Mesenchymal stem cell (in vitro differentiated cells and primary cell): ENCODE data around the gene TEKT5.
"Not testable (repeated sequence)": the region's sequence is repeated elsewhere in the genome, so short reads cannot be mapped to it uniquely, and the experiment has no call there.

Experiments
- DNase-seq: peaks from one replicate; pipeline ENCODE4 v3.0.0-alpha.2; 2013
- H2AFZ ChIP-seq: one replicate; pipeline ENCODE4 v1.6.1; 2013; ENCODE audit warnings: low read depth, mild to moderate bottlenecking, control low read depth, inconsistent platforms, low read length, moderate library complexity
- H2AK5ac ChIP-seq: 2 replicates; pipeline ENCODE4 v1.6.1; 2013; ENCODE audit warnings: low read length, moderate library complexity, mild to moderate bottlenecking, inconsistent platforms; ENCODE audit not compliant: severe bottlenecking
- H2BK120ac ChIP-seq: one replicate; pipeline ENCODE4 v1.6.1; 2013; ENCODE audit warnings: low read depth, mild to moderate bottlenecking, inconsistent platforms, low read length, moderate library complexity
- H2BK12ac ChIP-seq, 2 experiments: one replicate each; pipeline ENCODE4 v1.6.1; 2013; ENCODE audit warnings: inconsistent platforms in 2 of 2, low read length in 2 of 2, mild to moderate bottlenecking in 2 of 2, moderate library complexity in 2 of 2, control low read depth in 1 of 2
- H2BK15ac ChIP-seq: one replicate; pipeline ENCODE4 v1.6.1; 2013; ENCODE audit warnings: mild to moderate bottlenecking, low read depth, inconsistent platforms; ENCODE audit not compliant: poor library complexity, severe bottlenecking
- H2BK5ac ChIP-seq: 2 replicates; pipeline ENCODE4 v1.6.1; 2013; ENCODE audit warnings: low read depth, mild to moderate bottlenecking, low read length, control low read depth, inconsistent platforms; ENCODE audit not compliant: poor library complexity, severe bottlenecking
- H3K14ac ChIP-seq, 2 experiments: one replicate each; pipeline ENCODE4 v1.6.1; 2013; ENCODE audit warnings: inconsistent platforms in 2 of 2, low read length in 2 of 2, control low read depth in 1 of 2, mild to moderate bottlenecking in 1 of 2, moderate library complexity in 1 of 2
- H3K18ac ChIP-seq, 2 experiments: one replicate each; pipeline ENCODE4 v1.6.1; 2013; ENCODE audit warnings: inconsistent platforms in 2 of 2, low read length in 2 of 2, control low read depth in 1 of 2, low read depth in 1 of 2, mild to moderate bottlenecking in 1 of 2
- H3K23ac ChIP-seq, 2 experiments: one replicate each; pipeline ENCODE4 v1.6.1; 2013; ENCODE audit warnings: inconsistent platforms in 2 of 2, low read length in 2 of 2, mild to moderate bottlenecking in 2 of 2, moderate library complexity in 2 of 2, control low read depth in 1 of 2
- H3K27ac ChIP-seq: 2 replicates; pipeline ENCODE4 v1.5.1; 2013; ENCODE audit warnings: mild to moderate bottlenecking, moderate library complexity, low read length, control low read depth, inconsistent platforms; ENCODE audit not compliant: poor library complexity, severe bottlenecking
- H3K27me3 ChIP-seq, 2 experiments: 2 replicates each; pipeline versions ENCODE4 v1.6.1 to v1.7.0; 2013; ENCODE audit warnings: low read length in 2 of 2, mild to moderate bottlenecking in 2 of 2, moderate library complexity in 2 of 2, control low read depth in 1 of 2, inconsistent platforms in 1 of 2; ENCODE audit not compliant: control insufficient read depth in 1 of 2, insufficient read depth in 1 of 2
- H3K36me3 ChIP-seq, 2 experiments: 2 replicates each; pipeline versions ENCODE4 v1.6.1 to v1.7.0; 2013; ENCODE audit warnings: low read length in 2 of 2, control low read depth in 1 of 2, inconsistent platforms in 1 of 2, low read depth in 1 of 2, mild to moderate bottlenecking in 1 of 2; ENCODE audit not compliant: insufficient read depth in 2 of 2, control insufficient read depth in 1 of 2
- H3K4ac ChIP-seq, 2 experiments: one replicate each; pipeline ENCODE4 v1.6.1; 2013; ENCODE audit warnings: inconsistent platforms in 2 of 2, low read length in 2 of 2, mild to moderate bottlenecking in 2 of 2, moderate library complexity in 2 of 2, control low read depth in 1 of 2, low read depth in 1 of 2
- H3K4me1 ChIP-seq: 2 replicates; pipeline ENCODE4 v1.6.1; 2013; ENCODE audit warnings: low read depth, low read length, control low read depth; ENCODE audit not compliant: control insufficient read depth, insufficient read depth
- H3K4me2 ChIP-seq: 2 replicates; pipeline ENCODE4 v1.6.1; 2013; ENCODE audit warnings: low read length, mild to moderate bottlenecking, inconsistent platforms; ENCODE audit not compliant: poor library complexity, severe bottlenecking
- H3K4me3 ChIP-seq, 2 experiments: 2 replicates each; pipeline versions ENCODE4 v1.5.1 to v1.7.0; 2013; ENCODE audit warnings: low read length in 2 of 2, mild to moderate bottlenecking in 2 of 2, control low read depth in 1 of 2, low read depth in 1 of 2; ENCODE audit not compliant: insufficient read depth in 1 of 2
- H3K79me1 ChIP-seq: replicated peaks from 2 replicates; pipeline ENCODE4 v1.6.1; 2013; ENCODE audit warnings: mild to moderate bottlenecking, control low read depth, low read length, inconsistent platforms; ENCODE audit not compliant: poor library complexity, severe bottlenecking
- H3K9ac ChIP-seq: 2 replicates; pipeline ENCODE4 v1.7.0; 2013; ENCODE audit warnings: mild to moderate bottlenecking, low read length, moderate library complexity
- H3K9me3 ChIP-seq: 2 replicates; pipeline ENCODE4 v1.7.0; 2013; ENCODE audit warnings: mild to moderate bottlenecking, low read length; ENCODE audit not compliant: control insufficient read depth
- H4K8ac ChIP-seq: one replicate; pipeline ENCODE4 v1.6.1; 2013; ENCODE audit warnings: inconsistent platforms, mild to moderate bottlenecking, low read length, moderate library complexity
- H4K91ac ChIP-seq: one replicate; pipeline ENCODE4 v1.6.1; 2013; ENCODE audit warnings: mild to moderate bottlenecking, low read length, inconsistent platforms
- WGBS: methylation state at CpG from one replicate; pipeline ENCODE4 v1.1.7; 2013; ENCODE audit warnings: mixed read lengths; 5-methylcytosine and 5-hydroxymethylcytosine counted together

The TEKT5 gene

GRCh38 chr16:10622036-10622921 lies 72.5 kb downstream of the TEKT5 start:
- Histone ChIP-seq H4K91ac (no peak overlapping the region), H2AFZ (no peak overlapping the region), H2BK120ac (no peak overlapping the region), H3K14ac (no peak overlapping the region), H3K36me3 (no peaks in the 10 kb centered on the region), H2BK5ac (no peak overlapping the region), H3K4me1 (peaks cover 1% of the 10 kb centered on the region), H3K9ac (no peak overlapping the region), H3K27ac (no peak overlapping the region), H3K4me2 (no peak overlapping the region), H3K23ac (no peak overlapping the region), H3K27me3 (peaks cover 14 to 30% of the 10 kb centered on the region in 2 experiments), H3K18ac (no peak overlapping the region), H4K8ac (no peak overlapping the region), H3K9me3 (no peaks in the 10 kb centered on the region), H3K4me3 (no peak overlapping the region), H2AK5ac (no peak overlapping the region), H3K4ac (no peak overlapping the region), H2BK12ac (no peak overlapping the region), H2BK15ac (no peak overlapping the region), H3K79me1 (no peaks in the 10 kb centered on the region)
- no peak for DNase-seq
- 35% methylated on average over 19 of the region's 19 CpGs for WGBS

- not testable (repeated sequence) for H3K79me1 ChIP-seq, H2BK5ac ChIP-seq, H3K23ac ChIP-seq, H4K91ac ChIP-seq, H2AFZ ChIP-seq, H3K4me1 ChIP-seq, H2AK5ac ChIP-seq, H3K4me3 ChIP-seq, H3K9ac ChIP-seq, H3K36me3 ChIP-seq, H3K4me2 ChIP-seq, H4K8ac ChIP-seq, H2BK120ac ChIP-seq, H3K18ac ChIP-seq, H3K9me3 ChIP-seq, DNase-seq, H3K27ac ChIP-seq, H2BK12ac ChIP-seq, H2BK15ac ChIP-seq, H3K14ac ChIP-seq, H3K4ac ChIP-seq
- WGBS, result 81% methylated on average over 6 of the region's 7 CpGs
- peaks cover 14 to 35% of the 10 kb centered on the region in 2 experiments for H3K27me3 ChIP-seq
Observed at GRCh38 chr16:10621216-10621949, 73.3 kb downstream of the TEKT5 start.

GRCh38 chr16:10620120-10620519 lies 74.6 kb downstream of the TEKT5 start:
- Histone ChIP-seq H4K8ac (no peak overlapping the region), H3K27me3 (peaks cover 14 to 35% of the 10 kb centered on the region in 2 experiments), H2AFZ (no peak overlapping the region), H3K79me1 (no peaks in the 10 kb centered on the region), H2BK12ac (no peak overlapping the region), H3K18ac (no peak overlapping the region), H3K9me3 (no peaks in the 10 kb centered on the region), H2BK5ac (no peak overlapping the region), H4K91ac (no peak overlapping the region), H3K4me1 (no peaks in the 10 kb centered on the region), H3K23ac (peak overlapping the region in 1 of 2 experiments; percentile 54), H3K9ac (no peak overlapping the region), H3K4ac (no peak overlapping the region), H2AK5ac (no peak overlapping the region), H3K4me3 (no peak overlapping the region), H2BK120ac (no peak overlapping the region), H3K14ac (no peak overlapping the region), H2BK15ac (no peak overlapping the region), H3K36me3 (no peaks in the 10 kb centered on the region), H3K27ac (no peak overlapping the region), H3K4me2 (no peak overlapping the region)
- no peak for DNase-seq
- WGBS, result 67% methylated on average over 5 of the region's 6 CpGs

DNA sequence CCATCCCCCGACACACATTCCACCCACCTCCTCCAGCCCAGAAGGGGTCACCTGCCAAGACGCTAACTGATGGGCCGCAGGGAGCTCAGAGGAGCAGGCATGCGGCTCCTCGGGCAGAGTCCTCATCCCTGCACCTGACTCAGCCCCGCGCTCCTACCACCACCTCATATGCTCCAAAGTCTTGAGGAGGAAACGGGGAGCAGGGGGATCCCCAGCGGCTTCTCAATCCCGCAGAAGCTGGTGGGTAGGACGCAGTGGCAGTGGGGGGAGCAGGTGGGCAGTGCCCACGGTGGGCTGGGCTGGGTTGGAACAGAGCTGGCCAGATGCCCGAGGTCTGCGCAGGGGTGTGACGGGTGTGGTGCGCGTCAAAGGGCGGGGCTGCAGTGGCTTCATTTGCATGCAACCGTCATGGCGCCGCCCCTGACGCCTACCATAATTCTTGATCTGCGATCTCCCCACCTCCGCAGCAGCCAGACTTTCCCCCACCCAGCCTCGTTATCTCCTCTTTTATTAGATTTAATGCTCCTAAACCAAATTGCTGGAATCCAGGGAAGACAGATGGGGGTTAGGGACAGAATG lies 75.4 kb downstream of the TEKT5 start:
- H3K4me2 ChIP-seq, result no peak overlapping the region
- H3K9me3 ChIP-seq, result no peaks in the 10 kb centered on the region
- H2AFZ ChIP-seq, result no peak overlapping the region
- H3K27ac ChIP-seq, result no peak overlapping the region
- no peak overlapping the region for H3K18ac ChIP-seq
- no peak overlapping the region for H2BK15ac ChIP-seq
- no peak overlapping the region for H2BK12ac ChIP-seq
- no peak overlapping the region for H3K23ac ChIP-seq
- no peak overlapping the region for H4K91ac ChIP-seq
- no peak overlapping the region for H2BK5ac ChIP-seq
- H3K4me1 ChIP-seq, result no peaks in the 10 kb centered on the region
- H2AK5ac ChIP-seq, result no peak overlapping the region
- no peak for DNase-seq
- peak overlapping the region in 1 of 2 experiments; percentile 32 for H3K4me3 ChIP-seq
- H3K4ac ChIP-seq, result no peak overlapping the region
- H3K27me3 ChIP-seq, result peaks cover 14 to 35% of the 10 kb centered on the region in 2 experiments
- H3K36me3 ChIP-seq, result no peaks in the 10 kb centered on the region
- no peak overlapping the region for H3K9ac ChIP-seq
- H3K79me1 ChIP-seq, result no peaks in the 10 kb centered on the region
- no peak overlapping the region for H2BK120ac ChIP-seq
- no peak overlapping the region for H3K14ac ChIP-seq
- 35% methylated on average over 10 of the region's 25 CpGs for WGBS
- H4K8ac ChIP-seq, result no peak overlapping the region
